ENCODE results near the gene KCNQ1. TPM values are rescaled to one million over a fixed set of nuclear protein-coding genes. Genes with fewer than 3 reads are reported as not detected.

KCNQ1 gene
- total and polyA plus RNA-seq, 2 donors (not counting 1 experiment from before 2014, with no cell fraction given) = not detected

GRCh38 chr11:2853401-2853800 lies 408.6 kb downstream of the KCNQ1 start:
- no peaks in the 10 kb centered on the region for H4K20me1 ChIP-seq (ENCODE audit: control insufficient read depth, extremely low read depth, insufficient read depth, low read length)
- TF ChIP-seq EZH2 (IDR thresholded peaks at IDR 0.05; ENCODE audit: low read length, missing control alignments) (no peak), CTCF (conservative IDR thresholded peaks at IDR 0.05 in 1 of 2, IDR thresholded peaks at IDR 0.05 in 1 of 2; ENCODE audit: low read depth in 1 of 2, low read length in 2 of 2) (no peak)
- H3K4me1 ChIP-seq (ENCODE audit: control insufficient read depth, extremely low read depth, insufficient read depth, low read length) = no peaks in the 10 kb centered on the region
- H3K79me2 ChIP-seq (ENCODE audit: control insufficient read depth, insufficient read depth, low read length) = no peaks in the 10 kb centered on the region
- no peaks in the 10 kb centered on the region for H3K36me3 ChIP-seq (ENCODE audit: control insufficient read depth, insufficient read depth, low read length)
- no peak for DNase-seq (ENCODE audit: low read depth in 2 of 2)
- no peak overlapping the region for H3K27ac ChIP-seq (ENCODE audit: insufficient read depth, low read length)
- H3K9me3 ChIP-seq (ENCODE audit: control insufficient read depth, insufficient read depth, low read depth, low read length) = no peaks in the 10 kb centered on the region
- H3K4me2 ChIP-seq (ENCODE audit: extremely low read depth, insufficient read depth, low read length) = no peak overlapping the region
- H3K9ac ChIP-seq (ENCODE audit: insufficient read depth, low read length) = no peak overlapping the region
- no peak overlapping the region for H3K4me3 ChIP-seq (replicated peaks in 1 of 4; ENCODE audit: control extremely low read depth in 1 of 4, insufficient read depth in 1 of 4, low read depth in 3 of 4, low read length in 4 of 4)
- H2AFZ ChIP-seq (ENCODE audit: low read length) = no peak overlapping the region
- peaks cover under 1% of the 10 kb centered on the region for H3K27me3 ChIP-seq (ENCODE audit: control insufficient read depth, insufficient read depth, low read length)

- H4K20me1 ChIP-seq (ENCODE audit: control insufficient read depth, extremely low read depth, insufficient read depth, low read length) = no peaks in the 10 kb centered on the region
- no peak overlapping the region for H3K4me3 ChIP-seq (replicated peaks in 1 of 4; ENCODE audit: control extremely low read depth in 1 of 4, insufficient read depth in 1 of 4, low read depth in 3 of 4, low read length in 4 of 4)
- peaks cover 4% of the 10 kb centered on the region for H3K27me3 ChIP-seq (ENCODE audit: control insufficient read depth, insufficient read depth, low read length)
- TF ChIP-seq CTCF (conservative IDR thresholded peaks at IDR 0.05 in 1 of 2, IDR thresholded peaks at IDR 0.05 in 1 of 2; ENCODE audit: low read depth in 1 of 2, low read length in 2 of 2) (no peak), EZH2 (IDR thresholded peaks at IDR 0.05; ENCODE audit: low read length, missing control alignments) (no peak)
- H3K9me3 ChIP-seq (ENCODE audit: control insufficient read depth, insufficient read depth, low read depth, low read length) = no peaks in the 10 kb centered on the region
- DNase-seq (ENCODE audit: low read depth in 2 of 2) = no peak
- no peaks in the 10 kb centered on the region for H3K79me2 ChIP-seq (ENCODE audit: control insufficient read depth, insufficient read depth, low read length)
- H3K4me1 ChIP-seq (ENCODE audit: control insufficient read depth, extremely low read depth, insufficient read depth, low read length) = no peaks in the 10 kb centered on the region
- H3K36me3 ChIP-seq (ENCODE audit: control insufficient read depth, insufficient read depth, low read length) = no peaks in the 10 kb centered on the region
- H3K4me2 ChIP-seq (ENCODE audit: extremely low read depth, insufficient read depth, low read length) = no peak overlapping the region
- H3K27ac ChIP-seq (ENCODE audit: insufficient read depth, low read length) = no peak overlapping the region
- H2AFZ ChIP-seq (ENCODE audit: low read length) = no peak overlapping the region
- H3K9ac ChIP-seq (ENCODE audit: insufficient read depth, low read length) = no peak overlapping the region
These were observed 409.3 kb downstream of the KCNQ1 start for GRCh38 chr11:2853997-2854560.

GRCh38 chr11:2855162-2855561 lies 410.4 kb downstream of the KCNQ1 start:
- H3K27me3 ChIP-seq (ENCODE audit: control insufficient read depth, insufficient read depth, low read length) = peaks cover 5% of the 10 kb centered on the region
- H2AFZ ChIP-seq (ENCODE audit: low read length) = no peak overlapping the region
- DNase-seq (ENCODE audit: low read depth in 2 of 2) = no peak
- no peak overlapping the region for H3K4me2 ChIP-seq (ENCODE audit: extremely low read depth, insufficient read depth, low read length)
- H3K36me3 ChIP-seq (ENCODE audit: control insufficient read depth, insufficient read depth, low read length) = no peaks in the 10 kb centered on the region
- no peaks in the 10 kb centered on the region for H3K9me3 ChIP-seq (ENCODE audit: control insufficient read depth, insufficient read depth, low read depth, low read length)
- H3K9ac ChIP-seq (ENCODE audit: insufficient read depth, low read length) = no peak overlapping the region
- H3K27ac ChIP-seq (ENCODE audit: insufficient read depth, low read length) = no peak overlapping the region
- no peaks in the 10 kb centered on the region for H4K20me1 ChIP-seq (ENCODE audit: control insufficient read depth, extremely low read depth, insufficient read depth, low read length)
- no peak for TF ChIP-seq CTCF (conservative IDR thresholded peaks at IDR 0.05 in 1 of 2, IDR thresholded peaks at IDR 0.05 in 1 of 2; ENCODE audit: low read depth in 1 of 2, low read length in 2 of 2)
- TF ChIP-seq EZH2 (IDR thresholded peaks at IDR 0.05; ENCODE audit: low read length, missing control alignments) = no peak
- H3K4me3 ChIP-seq (replicated peaks in 1 of 4; ENCODE audit: control extremely low read depth in 1 of 4, insufficient read depth in 1 of 4, low read depth in 3 of 4, low read length in 4 of 4) = no peak overlapping the region
- no peaks in the 10 kb centered on the region for H3K4me1 ChIP-seq (ENCODE audit: control insufficient read depth, extremely low read depth, insufficient read depth, low read length)
- no peaks in the 10 kb centered on the region for H3K79me2 ChIP-seq (ENCODE audit: control insufficient read depth, insufficient read depth, low read length)

Data from fibroblast of lung (primary cell).